GM19438 (cell line): ENCODE measurements around the gene ATP10A.

Experiments used
- ATAC-seq: cut with Tn5 transposase; IDR thresholded peaks from one replicate; pipeline ENCODE4 v1.9.1; 2021; ENCODE audit warnings: low read depth; ENCODE audit not compliant: unreplicated experiment

Gene ATP10A

DNA sequence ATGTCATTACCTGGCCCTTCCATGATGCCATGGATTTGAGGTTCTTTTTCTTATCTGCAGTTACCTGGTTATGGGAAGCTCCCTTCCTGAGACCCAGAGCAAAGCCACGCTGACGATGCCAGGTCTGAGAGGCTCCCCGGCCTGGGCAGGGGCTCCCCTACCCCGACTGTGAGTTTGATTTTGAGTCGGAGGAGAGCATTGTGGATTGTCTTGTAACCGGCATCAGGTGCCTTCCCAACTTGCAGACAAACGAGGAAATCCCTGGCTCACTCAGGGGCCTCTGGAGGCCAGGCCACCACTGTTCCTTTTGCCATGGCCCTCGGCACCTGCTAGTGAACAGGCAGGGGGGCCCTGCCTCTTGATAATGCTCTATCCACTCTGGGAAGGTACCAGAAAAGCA is 151.4 kb downstream of the ATP10A start:
- ATAC-seq = no peak

DNA sequence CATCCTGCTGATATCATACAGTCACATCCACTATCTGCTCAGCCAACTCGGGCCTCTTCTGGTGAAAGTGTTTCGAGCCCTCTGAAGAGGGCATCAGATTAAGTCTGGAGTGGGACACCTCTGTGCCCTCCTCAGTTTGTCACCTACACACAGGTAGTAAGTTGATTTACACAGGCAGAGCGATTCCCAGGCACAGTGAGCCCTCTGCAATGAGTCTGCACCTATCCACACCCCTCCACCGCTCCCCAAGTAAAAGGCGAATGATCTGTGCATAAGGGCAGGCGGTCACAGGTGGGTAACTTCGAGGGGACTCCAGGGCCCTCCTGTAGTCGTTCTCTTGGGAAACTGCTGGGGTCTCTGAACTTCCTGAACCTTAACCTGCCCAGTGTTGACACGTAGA is 152.0 kb downstream of the ATP10A start:
- ATAC-seq = no peak

DNA sequence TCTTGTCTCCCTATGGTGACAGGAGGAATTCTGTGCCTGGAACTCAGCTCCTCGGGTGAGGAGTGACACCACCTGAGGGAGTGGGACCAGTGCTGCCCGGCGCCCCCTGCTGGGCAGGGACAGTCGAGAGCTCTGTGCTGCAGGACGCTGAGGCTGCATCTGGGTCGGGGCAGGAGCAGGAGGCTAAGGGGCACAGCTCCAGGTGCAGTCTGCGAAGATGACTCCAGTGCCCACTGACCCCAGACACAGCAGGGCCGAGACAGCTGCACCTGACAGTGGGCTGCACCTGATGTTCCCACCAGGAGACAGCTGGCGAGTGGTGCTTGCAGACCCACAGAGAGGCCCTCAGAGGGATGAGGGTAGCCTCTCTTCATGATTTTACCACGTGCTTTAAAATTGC is 152.9 kb downstream of the ATP10A start:
- no peak for ATAC-seq

GRCh38 chr15:25709437-25710159 is 153.5 kb downstream of the ATP10A start:
- no peak for ATAC-seq

DNA sequence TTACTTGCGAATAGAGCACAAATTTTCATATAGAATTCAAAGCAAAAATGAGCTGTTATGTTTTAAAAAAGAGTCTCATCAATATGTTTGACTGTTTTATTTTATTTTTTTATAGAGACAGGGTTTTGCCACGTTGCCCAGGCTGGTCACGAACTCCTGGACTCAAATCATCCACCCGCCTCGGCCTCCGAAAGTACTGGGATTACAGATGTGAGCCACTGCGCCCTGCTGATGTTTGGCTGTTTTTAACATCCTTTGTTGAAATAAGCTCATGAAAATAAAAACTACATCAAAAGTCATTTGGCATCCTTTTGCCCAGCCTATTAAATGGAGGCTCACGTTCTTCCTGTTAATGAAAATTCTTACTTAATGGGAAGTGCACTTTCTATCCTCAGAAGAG is 154.7 kb downstream of the ATP10A start:
- no peak for ATAC-seq

DNA sequence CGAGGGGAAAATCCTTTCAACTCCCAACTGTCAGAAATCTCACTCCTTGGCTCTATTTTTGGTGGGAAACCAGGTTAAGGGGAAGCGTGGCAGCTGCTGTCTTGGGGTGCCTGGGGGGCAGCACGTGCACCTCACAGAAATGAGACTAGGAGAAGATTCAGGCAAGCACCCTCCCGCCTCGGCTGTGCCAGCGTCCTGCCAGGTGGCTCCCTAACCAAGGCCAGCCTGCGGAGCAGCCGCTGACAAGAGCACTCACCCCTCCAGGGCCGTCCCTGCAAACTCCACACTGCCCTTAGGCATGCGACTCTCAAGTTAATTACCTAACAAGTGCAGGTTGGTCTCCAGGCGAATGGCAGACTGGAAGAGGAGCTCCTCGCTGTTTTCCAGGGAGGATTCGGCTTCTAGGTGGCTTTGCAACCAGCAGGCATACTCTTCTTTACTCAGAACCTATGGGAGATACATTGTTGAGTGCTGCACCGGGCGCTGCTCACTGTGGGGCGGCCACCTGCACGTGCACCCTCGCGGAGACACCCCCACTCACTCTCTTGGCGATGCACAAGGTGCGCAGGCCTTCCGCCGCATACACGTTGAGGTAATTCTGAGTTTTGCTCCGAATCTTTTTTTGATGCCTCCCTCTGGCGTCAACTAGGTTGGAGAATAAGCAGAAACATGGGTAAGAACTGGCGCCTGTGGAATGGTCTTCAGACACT is 155.3 kb downstream of the ATP10A start:
- no peak for ATAC-seq

- no peak for ATAC-seq
These were observed 156.8 kb downstream of the ATP10A start for GRCh38 chr15:25706176-25706955.

- no peak for ATAC-seq
These were observed 157.6 kb downstream of the ATP10A start for GRCh38 chr15:25705433-25706115.

DNA sequence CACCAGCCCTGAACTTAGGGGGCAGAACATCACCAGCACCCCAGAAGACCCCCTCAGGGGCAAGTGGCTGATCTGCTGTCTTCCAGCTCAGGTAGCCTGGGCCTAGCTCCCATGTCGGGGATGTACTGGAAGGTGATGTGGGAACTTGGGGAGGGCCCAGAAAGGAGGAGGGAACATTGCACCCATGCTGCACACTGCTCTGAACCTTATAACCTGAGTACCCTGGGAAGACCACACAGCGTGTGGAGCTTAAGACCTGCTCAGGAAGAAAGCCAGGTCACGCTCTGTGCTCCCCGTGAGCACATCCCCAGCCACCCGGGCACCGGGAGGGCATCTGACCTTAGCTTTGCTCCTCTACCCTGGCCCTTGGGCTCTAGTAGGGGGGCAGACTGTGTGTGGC is 159.4 kb downstream of the ATP10A start:
- ATAC-seq = no peak

DNA sequence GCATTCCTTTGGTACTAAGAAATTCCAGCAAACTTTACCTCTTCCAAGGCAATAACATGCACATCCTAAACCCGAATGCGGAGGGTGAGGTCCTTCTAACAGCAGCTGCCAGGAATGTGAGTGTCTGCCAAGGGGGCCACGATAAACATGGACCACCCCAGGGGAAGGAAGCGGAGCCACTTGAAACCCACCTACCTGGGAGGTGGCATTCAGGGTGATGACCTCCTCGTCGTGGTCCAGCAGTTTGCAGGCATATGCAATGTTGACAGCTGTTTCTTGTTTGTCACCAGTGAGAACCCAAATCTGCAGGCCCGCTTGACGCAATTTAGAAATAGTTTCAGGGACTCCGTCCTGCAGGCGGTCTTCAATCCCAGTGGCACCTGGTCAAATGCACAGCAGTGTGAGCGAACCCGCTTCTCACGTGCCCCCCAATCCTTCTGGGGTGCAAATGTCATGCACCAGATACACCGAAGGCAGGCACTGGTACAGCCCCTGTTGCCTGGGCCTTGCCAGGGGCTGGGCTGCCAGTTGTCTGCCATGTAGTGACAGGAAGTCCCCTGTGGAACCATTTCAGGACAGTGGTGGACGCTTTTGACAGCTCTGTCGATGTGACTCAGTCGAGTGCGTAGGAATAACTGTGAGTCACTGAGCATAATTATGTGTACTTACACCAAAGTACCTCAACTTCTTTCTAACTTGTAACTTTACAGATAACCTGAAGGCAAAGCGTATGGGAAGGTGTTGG is 161.2 kb downstream of the ATP10A start:
- ATAC-seq = no peak

- ATAC-seq = no peak
These were observed 162.2 kb downstream of the ATP10A start for GRCh38 chr15:25700916-25701315.

DNA sequence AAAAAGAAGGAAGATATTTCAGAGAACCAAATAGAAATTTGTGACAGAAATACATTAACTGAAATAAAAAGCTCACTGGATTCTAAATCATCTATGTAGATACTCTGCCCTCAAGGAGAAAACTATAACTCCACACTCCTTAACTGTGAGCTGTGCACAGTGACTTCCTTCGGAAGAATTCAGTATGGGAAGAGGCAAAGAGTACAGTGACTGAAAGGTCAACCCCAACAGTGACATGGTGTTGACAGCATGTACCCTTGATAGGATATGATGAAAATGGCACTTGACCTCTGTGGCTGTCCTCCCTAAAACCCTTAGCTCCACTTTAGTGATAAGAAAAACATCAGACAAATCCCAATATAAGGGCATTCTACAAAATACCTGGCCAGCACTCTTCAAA is 165.5 kb downstream of the ATP10A start:
- ATAC-seq = no peak

DNA sequence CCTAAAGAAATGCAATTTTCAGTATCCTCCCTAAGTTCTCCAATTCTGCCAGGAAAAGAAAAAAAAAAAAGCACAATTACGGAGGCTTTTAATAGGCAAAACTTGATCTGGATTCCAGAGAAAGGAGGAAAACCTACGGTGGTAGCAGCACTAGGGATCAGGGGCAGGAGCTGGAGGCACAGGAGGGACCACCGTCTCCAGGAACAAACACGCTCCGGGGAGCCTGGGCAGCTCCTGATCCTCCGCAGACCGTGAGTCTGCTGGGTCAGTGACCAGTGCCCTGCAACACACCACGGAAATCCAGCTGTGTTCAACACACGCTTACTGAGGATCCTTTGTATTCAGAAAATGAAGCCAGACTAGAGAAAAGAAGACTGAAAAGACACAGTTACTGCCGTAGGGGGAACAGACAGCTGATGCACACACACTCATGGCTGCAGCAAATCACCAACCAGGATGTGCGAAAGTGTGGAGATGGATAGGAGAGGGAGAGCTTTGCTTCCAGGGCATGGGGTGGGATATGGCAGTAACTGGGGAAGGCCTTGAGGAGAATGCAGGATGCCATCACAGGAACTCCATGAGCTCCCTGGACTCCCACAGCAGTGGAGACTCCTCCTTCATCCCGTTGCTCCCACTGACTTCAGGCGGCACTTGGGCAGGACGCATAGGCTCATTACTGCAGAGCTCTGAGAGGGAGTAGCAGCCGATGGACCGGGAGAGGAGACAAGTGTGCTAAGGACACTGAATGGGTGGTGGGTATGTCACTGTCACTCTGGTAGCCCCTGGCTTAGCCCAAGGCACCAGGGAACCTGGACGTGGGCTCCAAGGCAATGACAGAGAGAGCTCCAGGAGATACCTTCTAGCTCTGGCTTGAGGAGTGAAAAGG is 167.0 kb downstream of the ATP10A start:
- no peak for ATAC-seq

- ATAC-seq = no peak
These were observed 168.3 kb downstream of the ATP10A start for GRCh38 chr15:25694823-25695312.

GRCh38 chr15:25694239-25694584 is 168.9 kb downstream of the ATP10A start:
- ATAC-seq = no peak

- ATAC-seq = no peak
These were observed 169.5 kb downstream of the ATP10A start for GRCh38 chr15:25693321-25694238.

- no peak for ATAC-seq
These were observed 171.3 kb downstream of the ATP10A start for GRCh38 chr15:25691544-25692430.
